CD4-positive, alpha-beta T cell (primary cell): ENCODE results near the gene THRA. TPM values are rescaled to one million over a fixed set of nuclear protein-coding genes. Genes with fewer than 3 reads are reported as not detected.

Experiments
- ATAC-seq: fragments of 200-7000 bp; cut with Tn5 transposase; one replicate; pipeline ENCODE4 v1.10.0; 2022; ENCODE audit warnings: mild to moderate bottlenecking; ENCODE audit not compliant: poor library complexity
- CTCF ChIA-PET: fragments of 350-600 bp; sonication (Branson Sonifier 250); formaldehyde crosslinking; loops from one replicate; lab custom pipeline; 2021; ENCODE audit warnings: antibody characterized with exemption, inconsistent platforms; lab: Charles Lee
- POLR2A ChIA-PET: fragments of 350-600 bp; sonication (Branson Sonifier 250); formaldehyde crosslinking; loops from one replicate; lab custom pipeline; 2021; ENCODE audit warnings: antibody characterized with exemption, inconsistent platforms; lab: Charles Lee
- DNase-seq, 14 experiments: peaks; one replicate each; pipeline ENCODE4 v3.0.0-alpha.2; 2013 to 2020; ENCODE audit warnings: mixed read lengths in 2 of 14
- H3K27ac ChIP-seq, 2 donors: one replicate each; pipeline versions ENCODE4 v1.5.1 to v1.7.0; 2013; ENCODE audit warnings: low read length in 2 of 2, low read depth in 1 of 2, mild to moderate bottlenecking in 1 of 2
- H3K27me3 ChIP-seq, 2 experiments: 1 replicate in 1 of 2; 2 replicates in 1 of 2; pipeline versions ENCODE4 v1.6.1 to v1.7.0; 2013; ENCODE audit warnings: low read length in 2 of 2, control low read depth in 1 of 2, mild to moderate bottlenecking in 1 of 2, moderate library complexity in 1 of 2; ENCODE audit not compliant: insufficient read depth in 2 of 2, control insufficient read depth in 1 of 2
- H3K36me3 ChIP-seq: one replicate; pipeline ENCODE4 v1.6.1; 2013; ENCODE audit warnings: low read length, control low read depth; ENCODE audit not compliant: insufficient read depth
- H3K4me1 ChIP-seq: one replicate; pipeline ENCODE4 v1.6.1; 2013; ENCODE audit warnings: low read length, control low read depth; ENCODE audit not compliant: insufficient read depth
- H3K4me3 ChIP-seq: one replicate; pipeline ENCODE4 v1.5.1; 2013; ENCODE audit warnings: mild to moderate bottlenecking, low read length, moderate library complexity
- H3K9me3 ChIP-seq, 2 experiments: 1 replicate in 1 of 2; 2 replicates in 1 of 2; pipeline versions ENCODE4 v1.6.1 to v1.7.0; 2013; ENCODE audit warnings: low read length in 2 of 2, mild to moderate bottlenecking in 2 of 2, control low read depth in 1 of 2, moderate library complexity in 1 of 2; ENCODE audit not compliant: control insufficient read depth in 1 of 2, insufficient read depth in 1 of 2
- H3K27ac Mint-ChIP-seq: one replicate; pipeline ENCODE4 v1.8.0; 2020; ENCODE audit warnings: mixed read lengths
- H3K27me3 Mint-ChIP-seq: one replicate; pipeline ENCODE4 v1.8.0; 2021; ENCODE audit warnings: mixed read lengths
- H3K36me3 Mint-ChIP-seq: one replicate; pipeline ENCODE4 v1.8.0; 2021; ENCODE audit warnings: low read depth, mixed read lengths
- H3K4me1 Mint-ChIP-seq: one replicate; pipeline ENCODE4 v1.8.0; 2021; ENCODE audit warnings: low read depth, mixed read lengths
- H3K4me3 Mint-ChIP-seq: one replicate; pipeline ENCODE4 v1.8.0; 2020; ENCODE audit warnings: mild to moderate bottlenecking, mixed read lengths
- H3K9me3 Mint-ChIP-seq: one replicate; pipeline ENCODE4 v1.8.0; 2020; ENCODE audit warnings: mixed read lengths
- CTCF ChIP-seq: fragments of 200-600 bp; IDR thresholded peaks from one replicate; pipeline ENCODE4 v1.8.0; 2022; ENCODE audit warnings: antibody characterized with exemption, mild to moderate bottlenecking
- intact Hi-C, 2 experiments: fragments of 100-400 bp; cut with DNase I in 1 of 2; cut with micrococcal nuclease in 1 of 2; formaldehyde crosslinking; loops; one replicate each; pipeline versions ENCODE4 v1.15.1 to v1.9.0; 2023 to 2025; cut with DNase I, micrococcal nuclease
- total RNA-seq, 174 experiments: library from RNA in 2 of 174; stranded (reverse) in 2 of 174; gene quantifications; one replicate each; pipeline ENCODE4 v1.2.3 and lab custom pipeline; 2021 to 2026

Gene THRA
- total RNA-seq, 2 experiments from 2014 or later = 35.2 to 36.4 TPM

- CTCF ChIA-PET = interaction anchor here (1.2 to 8.8 kb wide), 5 partner anchors 10 to 67 kb away, joined by 4 to 93 read pairs (median 13); no protein-coding TSS in a partner anchor
- no peak for ATAC-seq
Observed at GRCh38 chr17:40101367-40102210, 38.8 kb downstream of the THRA start.

GRCh38 chr17:40103071-40103661 lies 40.4 kb downstream of the THRA start:
- Histone ChIP-seq H3K36me3 (peaks cover 2% of the 10 kb centered on the region), H3K27me3 (no peaks in the 10 kb centered on the region), H3K4me3 (no peak overlapping the region), H3K4me1 (peaks cover 97% of the 10 kb centered on the region), H3K27ac (peak overlapping the region; percentile 41 to 44), H3K9me3 (no peaks in the 10 kb centered on the region)
- H3K27ac Mint-ChIP-seq = peak overlapping the region; percentile 99
- intact Hi-C loops = no loop called here
- no peaks in the 10 kb centered on the region for H3K9me3 Mint-ChIP-seq
- ChIA-PET CTCF (interaction anchor here (1.0 to 8.8 kb wide), 6 partner anchors 9 to 90 kb away, joined by 3 to 93 read pairs (median 4); no protein-coding TSS in a partner anchor), POLR2A (interaction anchor here (0.6 to 1.8 kb wide), 10 partner anchors 8 to 176 kb away, joined by 3 to 7 read pairs (median 4); partner anchors contain the start of genes CASC3, LRRC3C, MED24 and ORMDL3)
- H3K27me3 Mint-ChIP-seq = no peaks in the 10 kb centered on the region
- DNase-seq = peak in 1 of 14 experiments; percentile 18
- peak overlapping the region; percentile 59 for H3K4me3 Mint-ChIP-seq
- TF ChIP-seq CTCF = no peak
- H3K36me3 Mint-ChIP-seq = peaks cover 23% of the 10 kb centered on the region
- ATAC-seq = no peak
- H3K4me1 Mint-ChIP-seq = peaks cover 92% of the 10 kb centered on the region

More at GRCh38 chr17:40101367-40102210, 38.8 kb downstream of the THRA start:
- Mint-ChIP-seq H3K36me3 (peaks cover 34% of the 10 kb centered on the region), H3K27me3 (no peaks in the 10 kb centered on the region), H3K4me3 (peak overlapping the region; percentile 97), H3K9me3 (no peaks in the 10 kb centered on the region), H3K4me1 (peaks cover 92% of the 10 kb centered on the region), H3K27ac (peak overlapping the region; percentile 91)
- peak overlapping the region; percentile 17 to 38 for H3K27ac ChIP-seq
- no peaks in the 10 kb centered on the region for H3K9me3 ChIP-seq
- no peak for TF ChIP-seq CTCF
- POLR2A ChIA-PET = interaction anchor here (0.8 to 9.7 kb wide), 9 partner anchors 10 to 221 kb away, joined by 3 to 335 read pairs (median 24); partner anchors contain the start of genes CASC3, MED24, MSL1 and PSMD3
- peak overlapping the region; percentile 85 for H3K4me3 ChIP-seq
- intact Hi-C loops = no loop called here
- H3K4me1 ChIP-seq = peaks cover 97% of the 10 kb centered on the region
- DNase-seq = no peak
- no peaks in the 10 kb centered on the region for H3K27me3 ChIP-seq
- peaks cover 18% of the 10 kb centered on the region for H3K36me3 ChIP-seq

GRCh38 chr17:40103688-40104087 lies 40.9 kb downstream of the THRA start:
- DNase-seq (peak in 2 of 14 experiments; percentile 41 to 50), ATAC-seq (no peak)
- H3K9me3 Mint-ChIP-seq = no peaks in the 10 kb centered on the region
- CTCF ChIA-PET = interaction anchor here (1.0 to 8.8 kb wide), 6 partner anchors 8 to 91 kb away, joined by 3 to 93 read pairs (median 4); no protein-coding TSS in a partner anchor
- peak overlapping the region; percentile 41 to 44 for H3K27ac ChIP-seq
- H3K27me3 Mint-ChIP-seq = no peaks in the 10 kb centered on the region
- H3K27ac Mint-ChIP-seq = peak overlapping the region; percentile 99
- H3K4me1 Mint-ChIP-seq = peaks cover 92% of the 10 kb centered on the region
- no peaks in the 10 kb centered on the region for H3K9me3 ChIP-seq
- no peak for TF ChIP-seq CTCF
- no peaks in the 10 kb centered on the region for H3K36me3 ChIP-seq
- intact Hi-C loops = no loop called here
- peak overlapping the region; percentile 59 for H3K4me3 Mint-ChIP-seq
- POLR2A ChIA-PET = interaction anchor here (1.0 to 1.8 kb wide), 6 partner anchors 10 to 176 kb away, joined by 3 to 7 read pairs (median 4); partner anchors contain the start of genes CASC3, LRRC3C, MED24 and ORMDL3
- no peaks in the 10 kb centered on the region for H3K27me3 ChIP-seq
- peaks cover 97% of the 10 kb centered on the region for H3K4me1 ChIP-seq
- H3K36me3 Mint-ChIP-seq = peaks cover 19% of the 10 kb centered on the region
- no peak overlapping the region for H3K4me3 ChIP-seq
